Testis (tissue), 2 donors: Measurements from ENCODE around the gene PRR7.

Experiments used
- POLR2A ChIP-seq: fragments of 450-650 bp; IDR thresholded peaks from one replicate; pipeline ENCODE4 v1.6.1; 2017; ENCODE audit warnings: antibody characterized with exemption, mild to moderate bottlenecking, moderate library complexity
- TF ChIP-seq, protein P1 (sequence below), 3 experiments: fragments of 450-650 bp in 2 of 3; fragments of 200-600 bp in 1 of 3; sonication (generic) in 1 of 3; IDR thresholded peaks; one replicate each; pipeline ENCODE4 v1.5.1; 2016 to 2019; ENCODE audit warnings: antibody characterized with exemption in 3 of 3, mild to moderate bottlenecking in 2 of 3, moderate library complexity in 1 of 3

- TF ChIP-seq, protein P1, sequence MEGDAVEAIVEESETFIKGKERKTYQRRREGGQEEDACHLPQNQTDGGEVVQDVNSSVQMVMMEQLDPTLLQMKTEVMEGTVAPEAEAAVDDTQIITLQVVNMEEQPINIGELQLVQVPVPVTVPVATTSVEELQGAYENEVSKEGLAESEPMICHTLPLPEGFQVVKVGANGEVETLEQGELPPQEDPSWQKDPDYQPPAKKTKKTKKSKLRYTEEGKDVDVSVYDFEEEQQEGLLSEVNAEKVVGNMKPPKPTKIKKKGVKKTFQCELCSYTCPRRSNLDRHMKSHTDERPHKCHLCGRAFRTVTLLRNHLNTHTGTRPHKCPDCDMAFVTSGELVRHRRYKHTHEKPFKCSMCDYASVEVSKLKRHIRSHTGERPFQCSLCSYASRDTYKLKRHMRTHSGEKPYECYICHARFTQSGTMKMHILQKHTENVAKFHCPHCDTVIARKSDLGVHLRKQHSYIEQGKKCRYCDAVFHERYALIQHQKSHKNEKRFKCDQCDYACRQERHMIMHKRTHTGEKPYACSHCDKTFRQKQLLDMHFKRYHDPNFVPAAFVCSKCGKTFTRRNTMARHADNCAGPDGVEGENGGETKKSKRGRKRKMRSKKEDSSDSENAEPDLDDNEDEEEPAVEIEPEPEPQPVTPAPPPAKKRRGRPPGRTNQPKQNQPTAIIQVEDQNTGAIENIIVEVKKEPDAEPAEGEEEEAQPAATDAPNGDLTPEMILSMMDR (IDR thresholded peaks at IDR 0.05) = no peak
- TF ChIP-seq POLR2A = no peak
Observed at GRCh38 chr5:177427211-177427822, 19.3 kb upstream of the PRR7 start.
